Skeletal muscle cell (primary cell): ENCODE measurements around the gene MPC2.
A peak's percentile ranks its signal among the peaks of the same experiment; 100 is the strongest.

Experiments
- DNase-seq: peaks from one replicate; pipeline ENCODE4 v3.0.0-alpha.2; 2010; ENCODE audit warnings: low read depth
- H3K4me3 ChIP-seq: 2 replicates; pipeline ENCODE4 v1.5.1; 2011; ENCODE audit warnings: low read depth, mild to moderate bottlenecking, control low read depth, low read length, moderate library complexity

The MPC2 gene

GRCh38 chr1:167936930-167937708, at the start of gene MPC2:
MPC2 (minus strand) TSS chr1:167937072; CDS start chr1:167935841, 1,231 bp downstream.
- peak; percentile 48 for DNase-seq
- H3K4me3 ChIP-seq, result peak within 1 kb of the TSS; percentile 95

DNA sequence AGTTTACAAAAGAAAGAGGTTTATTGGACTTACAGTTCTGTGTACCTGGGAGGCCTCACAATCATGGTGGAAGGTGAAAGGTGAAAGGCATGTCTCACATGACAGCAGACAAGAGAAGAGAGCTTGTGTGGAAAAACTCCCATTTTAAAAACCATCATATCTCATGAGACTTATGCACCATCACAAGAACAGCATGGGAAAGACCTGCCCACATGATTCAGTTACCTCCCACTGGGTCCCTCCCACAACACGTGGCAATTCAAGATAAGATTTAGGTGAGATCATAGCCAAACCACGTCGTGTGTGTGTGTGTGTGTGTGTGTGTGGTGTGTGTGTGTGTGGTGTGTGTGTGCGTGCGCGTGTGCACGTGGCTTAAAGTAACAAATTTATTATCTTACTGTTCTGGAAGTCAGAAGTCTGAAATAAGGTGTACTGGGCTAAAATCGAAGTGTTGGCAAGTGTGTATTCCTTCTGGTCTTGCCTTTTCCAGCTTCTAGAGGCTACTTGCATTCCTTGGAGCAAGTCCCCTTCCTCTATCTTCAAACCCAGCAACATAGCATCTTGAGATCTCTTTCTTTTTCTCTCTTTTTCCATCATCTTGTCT, 48.1 kb upstream of the MPC2 start:
- no peak for DNase-seq
- H3K4me3 ChIP-seq, result no peak overlapping the region

DNA sequence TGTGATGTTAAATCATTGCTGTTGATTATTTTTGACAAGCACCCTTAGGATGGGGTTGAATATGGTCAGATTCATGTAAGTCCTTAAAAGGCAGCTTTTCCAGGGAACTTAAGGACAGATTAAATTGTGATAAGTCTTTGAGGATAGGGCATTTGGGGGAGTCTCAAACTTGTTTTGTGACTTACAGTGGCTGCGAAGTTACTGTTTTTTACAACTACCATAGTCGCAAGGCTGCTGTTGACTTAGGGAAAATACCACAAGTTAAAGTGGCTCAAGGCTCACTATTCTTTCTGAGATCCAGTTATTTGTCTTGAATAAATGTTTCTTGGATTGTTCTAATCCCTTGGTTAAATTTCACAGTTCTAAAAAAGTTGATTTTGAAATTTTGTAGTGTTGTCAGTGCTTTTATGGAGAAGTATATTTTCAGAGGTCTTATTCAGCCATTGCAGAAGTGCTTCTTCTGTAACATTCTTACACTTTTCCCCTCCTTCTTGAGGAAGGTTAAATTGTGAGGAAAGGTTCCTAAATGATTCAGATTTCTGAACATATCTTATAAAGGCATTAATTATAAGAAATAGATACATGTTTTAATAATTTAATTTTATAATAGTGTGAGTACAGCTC, 47.0 kb upstream of the MPC2 start:
- H3K4me3 ChIP-seq, result no peak overlapping the region
- DNase-seq, result no peak

- no peak overlapping the region for H3K4me3 ChIP-seq
These were observed 45.1 kb upstream of the MPC2 start for GRCh38 chr1:167981933-167982332.

GRCh38 chr1:167977245-167977644, 40.4 kb upstream of the MPC2 start:
- no peak for DNase-seq

More at GRCh38 chr1:167981933-167982332, 45.1 kb upstream of the MPC2 start:
- DNase-seq, result no peak

DNA sequence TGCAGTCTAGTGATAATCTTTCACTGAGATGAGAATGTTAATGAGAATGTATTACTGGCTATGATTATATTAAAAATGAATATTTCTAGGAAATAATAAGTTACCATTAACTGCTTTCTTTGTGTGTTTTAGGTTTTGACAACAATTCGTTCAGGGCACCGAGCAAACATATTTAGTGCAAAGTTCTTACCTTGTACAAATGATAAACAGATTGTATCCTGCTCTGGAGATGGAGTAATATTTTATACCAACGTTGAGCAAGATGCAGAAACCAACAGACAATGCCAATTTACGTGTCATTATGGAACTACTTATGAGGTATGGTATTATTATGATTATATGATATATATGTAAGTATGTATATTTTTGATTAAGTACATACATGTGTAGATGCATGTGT, 37.8 kb upstream of the MPC2 start:
- no peak overlapping the region for H3K4me3 ChIP-seq
- no peak for DNase-seq

More at GRCh38 chr1:167977245-167977644, 40.4 kb upstream of the MPC2 start:
- H3K4me3 ChIP-seq, result no peak overlapping the region

GRCh38 chr1:167973832-167974231, 37.0 kb upstream of the MPC2 start:
- H3K4me3 ChIP-seq, result no peak overlapping the region
- DNase-seq, result no peak

- no peak overlapping the region for H3K4me3 ChIP-seq
These were observed 31.7 kb upstream of the MPC2 start for GRCh38 chr1:167968569-167968968.

GRCh38 chr1:167966050-167966449, 29.2 kb upstream of the MPC2 start:
- DNase-seq, result no peak
- no peak overlapping the region for H3K4me3 ChIP-seq

More at GRCh38 chr1:167968569-167968968, 31.7 kb upstream of the MPC2 start:
- DNase-seq, result no peak

DNA sequence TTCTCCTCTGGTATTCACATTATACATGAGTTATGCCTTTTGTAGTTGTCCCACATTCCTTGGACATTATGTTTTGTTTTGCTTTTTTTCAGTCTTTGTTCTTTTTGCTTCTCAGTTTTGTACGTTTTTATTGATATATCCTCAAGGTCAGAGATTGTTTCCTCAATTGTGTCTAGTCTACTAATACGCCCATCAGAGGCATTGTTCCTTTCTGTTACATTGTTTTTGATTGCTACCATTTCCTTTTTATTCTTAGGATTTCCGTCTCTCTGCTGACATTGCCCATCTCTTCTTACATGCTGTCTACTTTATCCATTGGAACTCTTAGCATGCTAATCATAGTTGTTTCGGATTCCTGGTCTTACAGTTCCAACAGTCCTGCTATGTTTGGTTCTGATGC, 27.8 kb upstream of the MPC2 start:
- no peak for DNase-seq
- H3K4me3 ChIP-seq, result no peak overlapping the region

DNA sequence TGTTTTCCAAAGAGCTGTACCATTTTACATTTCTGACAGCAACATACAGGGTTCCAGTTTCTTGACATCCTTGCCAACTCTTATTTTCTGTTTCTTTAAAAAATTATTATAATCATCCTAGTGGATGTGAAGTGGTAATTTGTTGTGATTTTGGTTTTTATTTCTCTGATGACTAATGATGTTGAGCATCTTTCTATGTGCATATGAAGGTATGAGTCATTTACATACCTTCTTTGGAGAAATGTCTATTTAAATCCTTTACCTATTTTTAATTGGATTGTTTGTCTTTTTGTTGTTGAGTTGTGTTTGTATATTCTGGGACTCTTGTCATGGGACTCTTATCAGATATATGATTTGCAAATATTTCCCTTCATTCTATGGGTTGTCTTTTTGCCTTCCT, 20.8 kb upstream of the MPC2 start:
- H3K4me3 ChIP-seq, result no peak overlapping the region
- DNase-seq, result no peak

- DNase-seq, result no peak
- no peak overlapping the region for H3K4me3 ChIP-seq
These were observed 19.0 kb upstream of the MPC2 start for GRCh38 chr1:167955915-167956314.

DNA sequence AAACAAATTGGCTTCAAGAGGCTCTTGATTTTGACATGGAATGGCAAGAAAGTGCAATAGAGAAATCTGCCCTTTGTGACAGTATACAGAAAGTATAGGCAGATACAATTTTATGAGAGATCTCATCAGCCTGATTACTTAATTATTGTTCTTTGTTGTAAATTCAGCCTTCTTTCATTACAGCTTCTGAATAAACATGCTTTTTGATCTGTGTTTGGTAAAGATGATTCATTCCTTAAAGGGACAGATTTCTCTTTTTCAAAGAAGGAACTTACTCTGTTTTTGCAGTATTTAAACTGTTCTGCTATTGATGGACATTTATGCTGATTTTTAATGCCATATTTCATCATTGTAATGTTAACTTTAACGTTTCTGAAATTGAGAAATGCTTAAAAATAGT, 13.7 kb upstream of the MPC2 start:
- no peak for DNase-seq
- no peak overlapping the region for H3K4me3 ChIP-seq

DNA sequence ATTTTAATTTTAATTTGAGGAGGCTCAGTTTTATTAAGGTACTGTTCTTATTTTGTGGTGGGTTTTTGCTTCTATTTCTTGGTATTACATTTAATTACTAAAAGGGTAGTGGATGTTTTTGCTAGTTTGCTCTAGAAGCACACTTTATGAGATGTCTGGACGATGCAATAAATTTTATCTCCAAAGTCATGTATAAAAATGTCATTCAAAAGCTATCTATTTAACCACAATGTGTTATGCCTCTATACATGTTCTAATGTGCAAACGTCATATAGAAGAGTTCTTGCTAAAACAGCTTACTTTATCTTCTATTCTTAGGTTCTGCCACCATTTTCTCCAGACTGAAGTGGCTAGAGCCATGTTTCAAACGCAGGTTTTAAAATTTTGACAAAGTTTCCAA, 12.9 kb upstream of the MPC2 start:
- H3K4me3 ChIP-seq, result no peak overlapping the region
- no peak for DNase-seq

- no peak for DNase-seq
These were observed 10.9 kb upstream of the MPC2 start for GRCh38 chr1:167947733-167948132.

GRCh38 chr1:167943541-167943940, 6.7 kb upstream of the MPC2 start:
- no peak overlapping the region for H3K4me3 ChIP-seq
- no peak for DNase-seq

More at GRCh38 chr1:167947733-167948132, 10.9 kb upstream of the MPC2 start:
- no peak overlapping the region for H3K4me3 ChIP-seq

DNA sequence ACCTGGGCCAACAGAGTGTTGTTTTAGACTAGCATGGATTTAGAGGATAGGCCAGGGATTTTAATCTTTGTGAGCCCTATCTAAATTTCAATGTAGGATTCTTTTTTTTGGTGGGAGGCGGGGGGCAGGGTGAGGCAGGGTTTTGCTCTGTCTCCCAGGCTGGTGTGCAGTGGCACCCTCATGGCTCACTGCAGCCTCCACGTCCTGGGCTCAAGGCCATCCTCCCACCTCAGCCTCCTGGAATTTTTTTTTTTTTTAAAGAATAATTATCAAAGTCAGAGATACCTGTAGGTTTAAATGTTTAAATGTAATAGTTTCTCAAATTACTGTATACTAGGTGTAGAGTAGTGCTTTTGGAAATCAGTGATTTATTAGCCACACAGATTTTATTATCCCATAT, 3.4 kb upstream of the MPC2 start:
- no peak for DNase-seq
- no peak overlapping the region for H3K4me3 ChIP-seq

DNA sequence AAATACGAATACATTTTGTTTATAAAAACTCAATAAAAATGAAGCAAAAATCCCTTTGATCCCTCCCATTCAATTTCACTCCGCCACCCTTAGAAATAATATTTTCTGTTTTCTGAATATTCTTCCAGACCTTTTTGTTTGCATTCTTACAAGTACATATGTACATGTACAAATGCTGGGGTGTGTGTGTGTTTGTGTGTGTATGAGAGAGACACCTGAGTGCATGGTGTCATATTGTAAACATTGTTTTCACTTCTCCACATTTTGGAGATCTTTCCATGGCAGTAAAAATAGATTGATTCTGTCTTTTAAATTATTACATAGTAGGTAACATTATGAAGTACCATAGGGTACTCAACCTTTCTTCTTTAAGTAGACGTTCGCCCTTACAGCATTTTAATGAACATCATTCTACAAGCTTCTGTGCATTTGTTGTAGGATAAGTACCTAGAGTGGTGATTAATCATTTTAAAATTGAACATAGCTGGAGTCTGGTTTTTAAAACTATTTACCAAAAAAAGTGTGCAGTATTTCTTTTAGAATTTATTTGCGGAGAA, 1.3 kb upstream of the MPC2 start:
- peak overlapping the region; percentile 95 for H3K4me3 ChIP-seq

GRCh38 chr1:167937709-167938010, 788 bp upstream of the MPC2 start:
- H3K4me3 ChIP-seq, result peak overlapping the region; percentile 95
- no peak for DNase-seq

More for the DNA sequence above, 1.3 kb upstream of the MPC2 start:
- DNase-seq, result no peak
